Head of caudate nucleus (tissue), 42 donors: Measurements from ENCODE around the gene ATP2B2.

Experiments
- DNase-seq, 42 donors: peaks; one replicate each; pipeline versions ENCODE4 v3.0.0 to v3.0.0-alpha.2; 2020 to 2021; ENCODE audit warnings: mixed read lengths in 7 of 42
- intact Hi-C: fragments of 100-400 bp; cut with DNase I; formaldehyde crosslinking; loops from one replicate; pipeline ENCODE4 v1.15.0; 2022

ATP2B2 gene

GRCh38 chr3:10366651-10367101 is 138.7 kb downstream of the ATP2B2 start:
- intact Hi-C loops, result no loop called here
- peak in 26 of 42 donors; percentile 14 to 78 (median 42) for DNase-seq

- intact Hi-C loops, result no loop called here
- DNase-seq, result no peak
Measured at GRCh38 chr3:10365791-10366190, 139.6 kb downstream of the ATP2B2 start.

DNA sequence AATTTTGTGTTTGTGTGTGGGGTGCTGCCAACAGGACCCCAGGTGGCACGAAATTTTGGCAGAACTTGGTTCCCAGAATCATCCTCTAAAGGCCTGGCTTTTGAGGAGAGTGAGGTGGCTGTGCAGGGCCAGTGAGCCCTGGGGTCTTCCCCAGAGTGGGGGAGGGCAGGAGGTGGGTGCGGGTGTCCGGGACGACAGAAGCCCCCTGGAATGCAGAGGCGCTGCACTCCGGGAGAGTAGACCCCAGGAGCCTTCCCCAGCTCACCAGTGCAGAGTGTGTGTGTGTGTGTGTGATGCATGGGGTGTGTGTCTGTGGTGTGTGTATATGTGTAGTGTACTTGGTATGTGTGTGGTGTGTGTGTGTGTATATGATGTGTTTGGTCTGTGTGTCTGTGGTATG is 140.1 kb downstream of the ATP2B2 start:
- intact Hi-C loops, result no loop called here
- DNase-seq, result no peak

GRCh38 chr3:10364806-10365205 is 140.6 kb downstream of the ATP2B2 start:
- DNase-seq, result no peak
- intact Hi-C loops, result no loop called here

GRCh38 chr3:10363935-10364334 is 141.5 kb downstream of the ATP2B2 start:
- intact Hi-C loops, result no loop called here
- no peak for DNase-seq

- DNase-seq, result no peak
- intact Hi-C loops, result no loop called here
Measured at GRCh38 chr3:10361375-10361774, 144.0 kb downstream of the ATP2B2 start.

DNA sequence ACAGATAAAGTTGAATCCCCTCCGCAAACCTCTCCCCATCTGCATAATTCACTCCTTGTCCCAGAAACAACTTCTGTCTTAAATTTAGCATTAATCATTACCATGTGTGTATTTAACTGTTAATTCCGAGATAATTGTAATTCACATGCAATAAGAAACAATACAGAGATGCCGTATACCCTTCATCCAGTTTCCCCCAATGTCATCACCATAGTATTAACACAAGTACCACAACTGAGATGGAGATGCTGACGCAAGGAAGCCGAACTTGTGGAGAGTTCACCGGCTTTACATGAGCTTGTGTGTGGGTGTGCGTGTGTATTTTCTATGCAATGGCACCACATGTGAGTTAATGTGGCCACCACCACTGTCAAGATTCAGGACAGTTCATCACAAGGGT is 144.9 kb downstream of the ATP2B2 start:
- intact Hi-C loops, result no loop called here
- DNase-seq, result no peak

DNA sequence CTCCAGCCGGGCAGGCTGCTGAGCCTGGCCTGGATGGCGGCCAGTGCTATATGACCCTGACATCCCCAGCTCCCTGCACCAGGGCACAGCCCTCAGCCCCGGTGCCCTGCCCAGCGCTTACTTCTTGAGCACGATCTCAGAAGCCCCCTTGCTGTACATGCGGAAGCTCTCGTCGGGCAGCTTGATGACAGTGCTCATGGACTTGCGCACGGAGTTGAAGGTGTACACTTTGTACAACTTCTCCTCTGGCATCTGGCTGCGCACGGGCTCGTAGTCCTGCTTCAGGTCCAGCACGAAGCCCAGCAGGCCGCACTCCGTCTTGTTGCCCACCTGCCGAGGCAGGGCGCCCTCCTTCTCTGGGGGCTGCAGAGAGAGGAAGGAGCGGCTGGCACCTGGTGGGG is 145.6 kb downstream of the ATP2B2 start:
- intact Hi-C loops, result no loop called here
- no peak for DNase-seq

DNA sequence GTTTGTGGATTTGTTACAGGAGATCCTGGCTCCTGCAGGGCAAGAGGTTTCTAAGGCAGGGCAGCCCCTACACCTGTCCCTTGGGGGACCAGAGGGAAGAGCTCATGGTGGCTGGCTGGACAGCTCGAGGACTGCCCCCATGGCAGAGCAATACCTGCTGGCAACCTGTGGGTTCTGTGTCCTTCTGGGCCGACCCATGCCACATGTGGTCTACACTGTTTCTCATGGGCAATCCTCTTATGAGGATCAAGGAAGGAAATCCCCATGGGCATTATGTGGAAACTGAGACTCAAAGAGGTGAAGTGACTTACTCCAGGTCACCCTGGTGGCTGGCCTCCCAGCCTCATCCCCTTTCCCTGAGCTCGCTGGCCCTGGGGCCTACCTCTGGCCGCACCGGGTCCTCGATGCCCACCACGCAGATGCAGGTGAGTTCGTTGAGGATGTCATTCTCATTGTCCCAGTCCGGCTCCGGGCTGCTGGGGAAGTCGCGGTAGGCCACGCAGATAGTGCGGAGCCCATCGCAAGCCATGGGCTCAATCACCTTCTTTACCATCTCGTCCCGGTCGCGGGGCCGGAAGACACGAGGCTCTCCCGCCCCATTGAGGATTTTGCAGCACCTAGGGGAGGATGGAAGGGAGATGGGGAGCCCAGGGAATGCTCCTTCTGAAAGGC is 146.9 kb downstream of the ATP2B2 start:
- DNase-seq, result no peak
- intact Hi-C loops, result no loop called here

- intact Hi-C loops, result no loop called here
- no peak for DNase-seq
Measured at GRCh38 chr3:10357592-10358308, 147.6 kb downstream of the ATP2B2 start.

GRCh38 chr3:10357095-10357494 is 148.3 kb downstream of the ATP2B2 start:
- intact Hi-C loops, result no loop called here
- DNase-seq, result peak in 38 of 42 donors; percentile 22 to 87 (median 62)

DNA sequence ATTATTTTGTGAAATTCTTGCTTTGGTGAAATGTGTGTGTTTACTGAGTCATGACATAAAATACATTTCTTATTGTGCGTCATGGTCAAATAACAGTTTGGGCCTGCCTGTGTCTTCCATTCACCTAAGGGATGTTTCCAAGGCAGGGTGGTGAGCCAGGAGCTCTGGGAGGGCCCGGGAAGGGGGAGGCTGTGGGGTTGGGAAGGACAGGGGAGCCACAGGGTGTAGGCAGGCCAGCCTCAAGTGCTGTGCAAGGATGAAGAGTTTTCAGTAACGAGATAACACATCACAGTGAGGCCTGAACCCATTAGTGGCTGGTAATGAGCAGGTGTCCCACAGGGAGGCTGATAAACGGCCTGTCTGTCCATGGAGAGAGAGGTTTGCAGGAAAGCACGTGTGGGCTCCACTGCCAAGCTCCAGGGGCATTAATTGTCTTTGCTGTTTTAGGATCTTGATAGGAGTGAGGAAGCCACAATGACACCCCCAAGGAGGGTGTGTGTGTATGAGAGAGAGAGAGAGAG is 148.9 kb downstream of the ATP2B2 start:
- intact Hi-C loops, result no loop called here
- no peak for DNase-seq

DNA sequence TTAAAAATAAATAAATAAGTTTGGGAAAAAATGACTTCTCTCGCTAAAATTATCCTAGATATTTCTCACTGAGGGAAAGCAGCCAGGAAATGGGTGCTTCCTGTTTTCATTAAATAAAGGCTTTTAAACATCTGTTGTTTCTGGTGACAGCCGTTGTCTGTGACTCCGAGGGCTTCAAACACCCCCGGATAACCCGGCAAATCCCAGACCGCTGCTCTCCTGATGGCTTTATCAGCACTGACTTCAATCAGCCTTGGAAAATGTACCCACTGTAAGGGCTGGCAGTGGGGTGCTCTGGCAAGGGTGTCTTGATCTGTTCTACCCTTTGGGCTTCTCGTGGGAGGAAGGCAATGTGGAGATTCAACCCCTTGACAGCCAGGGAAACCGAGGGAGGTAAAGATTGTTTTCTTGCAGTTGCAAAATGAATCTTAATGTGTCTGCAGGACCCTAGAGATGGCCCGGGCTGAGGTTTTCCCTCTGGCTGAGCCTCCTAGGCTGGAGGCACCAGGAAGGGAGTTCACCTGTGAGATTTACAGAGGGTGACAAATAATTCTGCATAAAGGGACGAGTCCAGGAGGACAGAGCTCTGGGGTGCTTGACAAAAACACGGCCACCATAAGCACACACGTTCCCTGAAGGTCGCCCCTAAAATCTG is 150.9 kb downstream of the ATP2B2 start:
- DNase-seq, result no peak
- intact Hi-C loops, result no loop called here

DNA sequence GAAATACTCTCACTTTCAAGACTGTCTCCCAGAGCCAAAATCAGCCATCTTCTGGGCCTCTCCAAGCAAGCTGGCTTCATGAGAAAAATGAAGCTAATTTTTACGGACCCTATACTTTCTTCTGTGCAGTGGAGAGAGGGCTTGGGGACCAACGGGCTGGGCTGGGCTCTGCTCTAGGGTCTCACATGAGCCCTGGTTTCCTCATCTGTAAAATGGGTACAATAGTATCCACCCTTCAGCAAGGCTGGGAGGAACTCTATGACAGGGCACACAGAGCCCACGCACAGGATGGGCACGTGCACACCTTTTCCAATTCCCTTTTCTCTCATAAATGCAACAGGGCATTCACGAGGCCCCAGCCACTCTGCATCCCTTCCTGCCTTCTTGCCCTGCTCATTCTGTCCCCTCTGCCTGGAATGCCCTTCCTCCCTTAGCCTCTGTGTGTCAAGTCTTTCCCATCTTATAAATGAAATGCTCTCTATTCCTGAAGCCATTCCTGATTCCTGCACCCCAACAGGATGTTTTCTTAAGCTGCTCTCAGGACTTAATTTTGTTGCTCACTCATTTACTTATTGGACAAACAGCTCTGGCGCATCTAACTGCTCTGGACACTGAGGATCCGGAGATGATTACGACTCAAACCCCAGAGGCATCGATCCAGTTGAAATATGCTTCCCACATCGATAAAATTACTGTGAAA is 151.6 kb downstream of the ATP2B2 start:
- intact Hi-C loops, result no loop called here
- DNase-seq, result no peak

- no peak for DNase-seq
- intact Hi-C loops, result no loop called here
Measured at GRCh38 chr3:10353160-10353559, 152.2 kb downstream of the ATP2B2 start.

- no peak for DNase-seq
- intact Hi-C loops, result no loop called here
Measured at GRCh38 chr3:10352146-10352911, 153.1 kb downstream of the ATP2B2 start.

DNA sequence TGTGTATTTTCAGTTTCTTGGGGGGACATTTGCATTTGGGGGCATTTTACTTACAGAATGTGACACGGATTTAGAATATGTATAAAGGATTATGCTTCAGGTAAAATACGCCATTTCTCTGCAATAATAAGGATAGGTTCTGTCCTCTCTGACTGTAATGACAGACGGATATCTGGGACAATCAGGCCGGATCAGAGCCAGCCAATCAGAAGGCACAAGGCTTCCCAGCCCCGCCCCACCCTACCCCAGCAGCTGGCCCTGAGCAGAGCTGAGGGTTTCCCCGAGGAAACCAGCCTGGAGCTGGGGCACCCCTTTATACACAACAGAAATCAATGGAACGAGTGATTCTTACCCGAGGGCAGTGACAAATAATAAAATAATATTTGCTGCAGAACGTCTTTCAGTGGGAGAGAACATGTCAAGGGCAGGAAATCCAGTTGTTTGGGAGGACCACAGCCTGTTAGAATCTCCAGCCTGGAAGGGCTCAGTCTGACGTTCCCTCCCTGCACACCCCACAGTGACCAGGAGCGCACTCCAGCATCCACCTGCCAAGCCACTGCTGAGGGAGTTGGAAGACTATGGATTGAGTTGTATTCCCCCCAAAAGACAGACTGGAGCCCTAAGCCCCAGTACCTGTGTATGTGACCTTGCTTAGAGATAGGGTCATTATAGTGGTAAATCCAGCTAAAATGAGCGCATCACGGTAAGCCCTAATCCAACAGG is 154.2 kb downstream of the ATP2B2 start:
- no peak for DNase-seq
- intact Hi-C loops, result no loop called here

DNA sequence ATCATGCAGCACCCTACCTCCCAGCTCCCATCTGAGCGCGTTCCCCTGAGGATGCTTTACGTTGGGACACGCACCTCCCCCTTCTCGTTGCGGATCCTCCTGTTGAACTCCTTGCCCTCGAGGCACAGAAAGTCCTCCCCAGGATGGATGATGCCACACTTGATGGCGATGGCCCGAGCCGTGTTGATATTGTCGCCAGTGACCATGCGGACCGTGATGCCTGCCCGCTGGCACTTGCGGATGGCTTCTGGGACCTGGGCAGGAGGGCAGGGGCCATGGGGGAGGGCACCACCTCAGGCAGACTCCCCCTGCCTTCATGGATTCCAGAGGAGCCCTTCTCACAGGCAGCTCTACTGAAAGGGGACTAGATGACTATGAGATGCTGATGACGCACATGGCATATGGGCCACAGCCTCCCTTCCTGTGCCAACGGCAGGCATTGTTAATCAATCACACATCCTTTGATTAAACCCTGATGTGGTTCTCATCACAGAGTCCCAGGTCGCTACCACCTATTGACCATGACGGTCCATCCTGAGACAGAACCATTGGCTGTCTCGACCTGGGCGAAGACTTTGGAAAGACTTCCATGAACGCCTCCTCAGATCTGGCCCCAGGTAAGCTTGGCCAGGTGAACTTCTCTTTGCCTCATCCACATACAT is 154.9 kb downstream of the ATP2B2 start:
- DNase-seq, result no peak
- intact Hi-C loops, result no loop called here
